ENCODE measurements around the gene FSIP1. TPM values are rescaled to one million over a fixed set of nuclear protein-coding genes. Genes with fewer than 3 reads are reported as not detected.
A peak's percentile ranks its signal among the peaks of the same experiment; 100 is the strongest.

FSIP1 gene
- total RNA-seq, 1 experiment from 2014 or later = 0.61 TPM

DNA sequence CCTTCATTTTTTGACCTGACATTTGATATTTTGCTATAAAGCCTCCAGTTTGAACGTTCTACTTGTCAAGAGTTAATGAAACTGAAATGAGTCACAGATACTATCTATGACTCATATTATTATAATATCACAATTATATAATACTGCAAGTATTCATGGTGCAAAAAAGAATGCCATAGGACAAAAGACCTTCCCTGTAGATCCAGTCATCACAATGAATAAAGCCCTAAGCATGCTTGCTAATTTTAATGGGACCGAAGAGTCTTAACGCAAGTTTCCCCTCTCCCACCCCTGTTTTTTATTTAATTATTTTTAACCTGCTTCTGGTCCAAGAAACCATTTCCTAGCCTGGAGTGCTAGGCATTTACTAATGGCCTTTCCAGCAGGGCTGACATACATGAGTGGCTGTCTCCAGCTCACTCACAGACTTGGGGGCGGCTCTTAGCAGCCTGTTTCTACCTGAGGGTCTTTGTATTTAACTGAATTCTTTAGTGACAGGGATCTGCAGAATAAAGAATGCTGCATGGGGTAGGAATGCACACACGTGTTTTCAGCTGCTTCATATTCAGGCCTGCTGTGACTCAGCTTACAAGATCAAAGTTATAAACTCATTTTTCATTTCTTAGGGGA lies 140.5 kb downstream of the FSIP1 start:
- ChIA-PET CTCF (interaction anchor here (0.9 to 2.0 kb wide), 4 partner anchors 14 to 115 kb away, joined by 3 to 10 read pairs (median 6); no protein-coding TSS in a partner anchor), POLR2A (no interaction called here)
- Mint-ChIP-seq H3K9me3 (no peaks in the 10 kb centered on the region), H3K27me3 (ENCODE audit: low read depth) (no peaks in the 10 kb centered on the region), H3K36me3 (no peaks in the 10 kb centered on the region), H3K4me1 (peaks cover 8% of the 10 kb centered on the region), H3K4me3 (no peak overlapping the region), H3K27ac (no peak overlapping the region)
- TF ChIP-seq SP1 (CRISPR knock-in tag; conservative IDR thresholded peaks at IDR 0.05) (no peak), ZNF416 (CRISPR knock-in tag; IDR thresholded peaks at IDR 0.05) (no peak), JAZF1 (CRISPR knock-in tag; IDR thresholded peaks at IDR 0.05) (no peak), JUN (CRISPR knock-in tag; IDR thresholded peaks at IDR 0.05) (no peak), CREM (CRISPR knock-in tag; IDR thresholded peaks at IDR 0.05) (no peak), ZNF263 (CRISPR knock-in tag; IDR thresholded peaks at IDR 0.05; ENCODE audit: low read depth) (no peak)
- TF ChIP-seq, protein P1, sequence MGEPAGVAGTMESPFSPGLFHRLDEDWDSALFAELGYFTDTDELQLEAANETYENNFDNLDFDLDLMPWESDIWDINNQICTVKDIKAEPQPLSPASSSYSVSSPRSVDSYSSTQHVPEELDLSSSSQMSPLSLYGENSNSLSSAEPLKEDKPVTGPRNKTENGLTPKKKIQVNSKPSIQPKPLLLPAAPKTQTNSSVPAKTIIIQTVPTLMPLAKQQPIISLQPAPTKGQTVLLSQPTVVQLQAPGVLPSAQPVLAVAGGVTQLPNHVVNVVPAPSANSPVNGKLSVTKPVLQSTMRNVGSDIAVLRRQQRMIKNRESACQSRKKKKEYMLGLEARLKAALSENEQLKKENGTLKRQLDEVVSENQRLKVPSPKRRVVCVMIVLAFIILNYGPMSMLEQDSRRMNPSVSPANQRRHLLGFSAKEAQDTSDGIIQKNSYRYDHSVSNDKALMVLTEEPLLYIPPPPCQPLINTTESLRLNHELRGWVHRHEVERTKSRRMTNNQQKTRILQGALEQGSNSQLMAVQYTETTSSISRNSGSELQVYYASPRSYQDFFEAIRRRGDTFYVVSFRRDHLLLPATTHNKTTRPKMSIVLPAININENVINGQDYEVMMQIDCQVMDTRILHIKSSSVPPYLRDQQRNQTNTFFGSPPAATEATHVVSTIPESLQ (CRISPR knock-in tag; IDR thresholded peaks at IDR 0.05) = no peak
- TF ChIP-seq, protein P2, sequence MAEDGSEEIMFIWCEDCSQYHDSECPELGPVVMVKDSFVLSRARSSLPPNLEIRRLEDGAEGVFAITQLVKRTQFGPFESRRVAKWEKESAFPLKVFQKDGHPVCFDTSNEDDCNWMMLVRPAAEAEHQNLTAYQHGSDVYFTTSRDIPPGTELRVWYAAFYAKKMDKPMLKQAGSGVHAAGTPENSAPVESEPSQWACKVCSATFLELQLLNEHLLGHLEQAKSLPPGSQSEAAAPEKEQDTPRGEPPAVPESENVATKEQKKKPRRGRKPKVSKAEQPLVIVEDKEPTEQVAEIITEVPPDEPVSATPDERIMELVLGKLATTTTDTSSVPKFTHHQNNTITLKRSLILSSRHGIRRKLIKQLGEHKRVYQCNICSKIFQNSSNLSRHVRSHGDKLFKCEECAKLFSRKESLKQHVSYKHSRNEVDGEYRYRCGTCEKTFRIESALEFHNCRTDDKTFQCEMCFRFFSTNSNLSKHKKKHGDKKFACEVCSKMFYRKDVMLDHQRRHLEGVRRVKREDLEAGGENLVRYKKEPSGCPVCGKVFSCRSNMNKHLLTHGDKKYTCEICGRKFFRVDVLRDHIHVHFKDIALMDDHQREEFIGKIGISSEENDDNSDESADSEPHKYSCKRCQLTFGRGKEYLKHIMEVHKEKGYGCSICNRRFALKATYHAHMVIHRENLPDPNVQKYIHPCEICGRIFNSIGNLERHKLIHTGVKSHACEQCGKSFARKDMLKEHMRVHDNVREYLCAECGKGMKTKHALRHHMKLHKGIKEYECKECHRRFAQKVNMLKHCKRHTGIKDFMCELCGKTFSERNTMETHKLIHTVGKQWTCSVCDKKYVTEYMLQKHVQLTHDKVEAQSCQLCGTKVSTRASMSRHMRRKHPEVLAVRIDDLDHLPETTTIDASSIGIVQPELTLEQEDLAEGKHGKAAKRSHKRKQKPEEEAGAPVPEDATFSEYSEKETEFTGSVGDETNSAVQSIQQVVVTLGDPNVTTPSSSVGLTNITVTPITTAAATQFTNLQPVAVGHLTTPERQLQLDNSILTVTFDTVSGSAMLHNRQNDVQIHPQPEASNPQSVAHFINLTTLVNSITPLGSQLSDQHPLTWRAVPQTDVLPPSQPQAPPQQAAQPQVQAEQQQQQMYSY (CRISPR knock-in tag; IDR thresholded peaks at IDR 0.05) = no peak
- TF ChIP-seq, protein P3, sequence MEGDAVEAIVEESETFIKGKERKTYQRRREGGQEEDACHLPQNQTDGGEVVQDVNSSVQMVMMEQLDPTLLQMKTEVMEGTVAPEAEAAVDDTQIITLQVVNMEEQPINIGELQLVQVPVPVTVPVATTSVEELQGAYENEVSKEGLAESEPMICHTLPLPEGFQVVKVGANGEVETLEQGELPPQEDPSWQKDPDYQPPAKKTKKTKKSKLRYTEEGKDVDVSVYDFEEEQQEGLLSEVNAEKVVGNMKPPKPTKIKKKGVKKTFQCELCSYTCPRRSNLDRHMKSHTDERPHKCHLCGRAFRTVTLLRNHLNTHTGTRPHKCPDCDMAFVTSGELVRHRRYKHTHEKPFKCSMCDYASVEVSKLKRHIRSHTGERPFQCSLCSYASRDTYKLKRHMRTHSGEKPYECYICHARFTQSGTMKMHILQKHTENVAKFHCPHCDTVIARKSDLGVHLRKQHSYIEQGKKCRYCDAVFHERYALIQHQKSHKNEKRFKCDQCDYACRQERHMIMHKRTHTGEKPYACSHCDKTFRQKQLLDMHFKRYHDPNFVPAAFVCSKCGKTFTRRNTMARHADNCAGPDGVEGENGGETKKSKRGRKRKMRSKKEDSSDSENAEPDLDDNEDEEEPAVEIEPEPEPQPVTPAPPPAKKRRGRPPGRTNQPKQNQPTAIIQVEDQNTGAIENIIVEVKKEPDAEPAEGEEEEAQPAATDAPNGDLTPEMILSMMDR (IDR thresholded peaks at IDR 0.05) = no peak
- TF ChIP-seq, protein P4, sequence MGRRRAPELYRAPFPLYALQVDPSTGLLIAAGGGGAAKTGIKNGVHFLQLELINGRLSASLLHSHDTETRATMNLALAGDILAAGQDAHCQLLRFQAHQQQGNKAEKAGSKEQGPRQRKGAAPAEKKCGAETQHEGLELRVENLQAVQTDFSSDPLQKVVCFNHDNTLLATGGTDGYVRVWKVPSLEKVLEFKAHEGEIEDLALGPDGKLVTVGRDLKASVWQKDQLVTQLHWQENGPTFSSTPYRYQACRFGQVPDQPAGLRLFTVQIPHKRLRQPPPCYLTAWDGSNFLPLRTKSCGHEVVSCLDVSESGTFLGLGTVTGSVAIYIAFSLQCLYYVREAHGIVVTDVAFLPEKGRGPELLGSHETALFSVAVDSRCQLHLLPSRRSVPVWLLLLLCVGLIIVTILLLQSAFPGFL (CRISPR knock-in tag; IDR thresholded peaks at IDR 0.05; ENCODE audit: borderline replicate concordance) = no peak
- no peak for DNase-seq (ENCODE audit: low spot score)
- peak; percentile 82 for ATAC-seq

DNA sequence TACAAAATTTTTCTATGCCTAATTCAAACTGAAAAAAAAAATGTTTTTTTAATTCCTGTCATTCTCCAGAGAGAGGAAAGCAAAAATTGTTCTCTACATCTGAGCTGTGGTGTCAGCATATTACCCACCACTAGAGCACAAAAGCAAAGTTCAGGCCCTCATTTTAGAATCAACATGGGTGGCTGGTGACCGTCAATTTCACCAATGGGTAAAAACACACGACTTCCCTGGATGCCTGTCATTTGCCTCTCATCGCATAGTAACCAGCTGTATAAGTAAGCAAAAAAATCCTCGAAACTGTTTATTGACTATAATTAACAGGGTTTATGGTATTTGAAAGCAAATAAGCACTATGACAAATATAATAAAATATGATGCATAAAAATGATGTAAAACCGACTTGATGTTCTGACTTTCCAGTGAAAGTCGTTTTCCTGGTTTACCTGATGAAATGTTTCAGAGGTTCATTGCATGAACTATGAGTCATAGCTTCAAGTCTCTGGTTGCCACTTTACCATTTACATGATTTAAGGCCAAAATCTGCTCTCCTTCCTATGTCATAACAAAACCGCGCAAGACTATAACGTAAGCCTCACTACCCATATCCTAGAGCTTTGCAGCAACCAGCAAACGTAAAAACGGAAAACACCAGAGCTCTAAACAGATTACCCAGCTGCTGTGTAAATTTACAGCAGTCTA lies 141.3 kb downstream of the FSIP1 start:
- H3K4me1 Mint-ChIP-seq = peaks cover 8% of the 10 kb centered on the region
- ATAC-seq (no peak), DNase-seq (ENCODE audit: low spot score) (no peak)
- CTCF ChIA-PET = interaction anchor here (0.7 to 2.0 kb wide), 3 partner anchors 24 to 42 kb away, joined by 3 to 10 read pairs (median 3); no protein-coding TSS in a partner anchor
- POLR2A ChIA-PET = no interaction called here
- H3K27ac Mint-ChIP-seq = no peak overlapping the region
- H3K4me3 Mint-ChIP-seq = no peak overlapping the region
- TF ChIP-seq ZBTB21 (CRISPR knock-in tag; IDR thresholded peaks at IDR 0.05; ENCODE audit: borderline replicate concordance) = no peak
- TF ChIP-seq, protein P5, sequence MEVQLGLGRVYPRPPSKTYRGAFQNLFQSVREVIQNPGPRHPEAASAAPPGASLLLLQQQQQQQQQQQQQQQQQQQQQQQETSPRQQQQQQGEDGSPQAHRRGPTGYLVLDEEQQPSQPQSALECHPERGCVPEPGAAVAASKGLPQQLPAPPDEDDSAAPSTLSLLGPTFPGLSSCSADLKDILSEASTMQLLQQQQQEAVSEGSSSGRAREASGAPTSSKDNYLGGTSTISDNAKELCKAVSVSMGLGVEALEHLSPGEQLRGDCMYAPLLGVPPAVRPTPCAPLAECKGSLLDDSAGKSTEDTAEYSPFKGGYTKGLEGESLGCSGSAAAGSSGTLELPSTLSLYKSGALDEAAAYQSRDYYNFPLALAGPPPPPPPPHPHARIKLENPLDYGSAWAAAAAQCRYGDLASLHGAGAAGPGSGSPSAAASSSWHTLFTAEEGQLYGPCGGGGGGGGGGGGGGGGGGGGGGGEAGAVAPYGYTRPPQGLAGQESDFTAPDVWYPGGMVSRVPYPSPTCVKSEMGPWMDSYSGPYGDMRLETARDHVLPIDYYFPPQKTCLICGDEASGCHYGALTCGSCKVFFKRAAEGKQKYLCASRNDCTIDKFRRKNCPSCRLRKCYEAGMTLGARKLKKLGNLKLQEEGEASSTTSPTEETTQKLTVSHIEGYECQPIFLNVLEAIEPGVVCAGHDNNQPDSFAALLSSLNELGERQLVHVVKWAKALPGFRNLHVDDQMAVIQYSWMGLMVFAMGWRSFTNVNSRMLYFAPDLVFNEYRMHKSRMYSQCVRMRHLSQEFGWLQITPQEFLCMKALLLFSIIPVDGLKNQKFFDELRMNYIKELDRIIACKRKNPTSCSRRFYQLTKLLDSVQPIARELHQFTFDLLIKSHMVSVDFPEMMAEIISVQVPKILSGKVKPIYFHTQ (CRISPR knock-in tag; IDR thresholded peaks at IDR 0.05) = no peak
- no peak for TF ChIP-seq PRRX2 (CRISPR knock-in tag; IDR thresholded peaks at IDR 0.05)
- no peak for TF ChIP-seq GABPB1 (CRISPR knock-in tag; IDR thresholded peaks at IDR 0.05)
- TF ChIP-seq, protein P6, sequence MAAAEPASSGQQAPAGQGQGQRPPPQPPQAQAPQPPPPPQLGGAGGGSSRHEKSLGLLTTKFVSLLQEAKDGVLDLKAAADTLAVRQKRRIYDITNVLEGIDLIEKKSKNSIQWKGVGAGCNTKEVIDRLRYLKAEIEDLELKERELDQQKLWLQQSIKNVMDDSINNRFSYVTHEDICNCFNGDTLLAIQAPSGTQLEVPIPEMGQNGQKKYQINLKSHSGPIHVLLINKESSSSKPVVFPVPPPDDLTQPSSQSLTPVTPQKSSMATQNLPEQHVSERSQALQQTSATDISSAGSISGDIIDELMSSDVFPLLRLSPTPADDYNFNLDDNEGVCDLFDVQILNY (CRISPR knock-in tag; IDR thresholded peaks at IDR 0.05) = no peak
- no peak for TF ChIP-seq NR1H2 (CRISPR knock-in tag; IDR thresholded peaks at IDR 0.05)
- H3K27me3 Mint-ChIP-seq (ENCODE audit: low read depth) = no peaks in the 10 kb centered on the region
- H3K9me3 Mint-ChIP-seq = no peaks in the 10 kb centered on the region
- no peaks in the 10 kb centered on the region for H3K36me3 Mint-ChIP-seq
